Body of pancreas (tissue), 4 donors: Measurements from ENCODE around the gene SIRPG. TPM values are rescaled to one million over a fixed set of nuclear protein-coding genes. Genes with fewer than 3 reads are reported as not detected.

ENCODE experiments used
- ATAC-seq: fragments of 150-250 bp; one replicate; pipeline ENCODE4 v1.9.1; 2016
- DNase-seq, 4 donors: peaks; one replicate each; pipeline ENCODE4 v3.0.0-alpha.2; 2019
- H3K27ac ChIP-seq, 4 donors: fragments of 200-600 bp; sonication (generic); 1 replicate in 3 of 4; 2 replicates in 1 of 4; pipeline versions ENCODE4 v1.5.1 to v1.6.1; 2016 to 2019; ENCODE audit warnings: mild to moderate bottlenecking in 1 of 4, mixed read lengths in 1 of 4, moderate library complexity in 1 of 4
- H3K27me3 ChIP-seq, 2 donors: fragments of 200-600 bp; sonication (generic); one replicate each; pipeline ENCODE4 v1.6.0; 2016; ENCODE audit warnings: mild to moderate bottlenecking in 1 of 2
- H3K36me3 ChIP-seq, 2 donors: fragments of 200-600 bp; sonication (generic); replicated peaks in 1 of 2; 2 replicates each; pipeline ENCODE4 v1.5.1; 2016; ENCODE audit warnings: low read depth in 2 of 2; ENCODE audit not compliant: insufficient read depth in 1 of 2
- H3K4me1 ChIP-seq: fragments of 200-600 bp; sonication (generic); one replicate; pipeline ENCODE4 v1.6.0; 2016
- H3K4me3 ChIP-seq, 2 donors: fragments of 200-600 bp; sonication (generic); 1 replicate in 1 of 2; 2 replicates in 1 of 2; pipeline ENCODE4 v1.5.1; 2016 to 2019
- H3K9me3 ChIP-seq, 3 donors: fragments of 200-600 bp; sonication (generic); 1 replicate in 2 of 3; 2 replicates in 1 of 3; pipeline ENCODE4 v1.5.1; 2016
- POLR2A ChIP-seq, 3 donors: fragments of 450-650 bp; IDR thresholded peaks; one replicate each; pipeline ENCODE4 v1.6.1; 2016; ENCODE audit warnings: antibody characterized with exemption in 3 of 3, mild to moderate bottlenecking in 2 of 3
- WGBS, 2 donors: methylation state at CpG; one replicate each; pipeline ENCODE4 v1.1.5; 2017; 5-methylcytosine and 5-hydroxymethylcytosine counted together
- intact Hi-C: fragments of 100-400 bp; cut with DNase I; formaldehyde crosslinking; loops from one replicate; pipeline ENCODE4 v1.15.1; 2023
- total RNA-seq, 2 donors: library from RNA; depleted of rRNA; stranded (reverse); fragments of >200 nt; gene quantifications; one replicate each; pipeline ENCODE4 v1.1.0, GENCODE V29; 2016
- TF ChIP-seq, protein P1 (sequence below), 7 experiments: fragments of 450-650 bp in 4 of 7; fragments of 200-600 bp in 3 of 7; sonication (generic) in 3 of 7; IDR thresholded peaks; one replicate each; pipeline ENCODE4 v1.5.1; 2016 to 2019; ENCODE audit warnings: antibody characterized with exemption in 7 of 7

Gene SIRPG
- total RNA-seq, 2 donors from 2014 or later = not detected

DNA sequence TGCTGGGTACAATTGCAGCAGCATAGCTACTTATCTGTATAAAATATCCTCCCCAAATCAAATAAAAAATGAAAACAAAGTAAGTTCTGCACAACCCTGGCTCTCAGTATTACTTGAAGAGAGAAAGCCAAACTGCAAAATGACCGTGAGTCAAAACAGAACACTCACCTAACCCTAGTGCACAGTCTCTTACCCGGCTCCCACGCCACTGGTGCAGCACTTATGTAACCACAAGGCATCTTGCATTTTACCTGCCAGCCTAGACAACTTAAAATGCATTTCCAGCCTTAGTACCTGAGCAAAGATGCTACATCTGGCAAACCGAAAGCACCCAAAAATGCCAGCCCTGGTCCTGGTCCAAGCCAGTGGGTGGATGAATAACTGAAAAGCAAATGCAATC, 25.4 kb downstream of the SIRPG start:
- Histone ChIP-seq H3K4me3 (no peak overlapping the region), H3K36me3 (no peaks in the 10 kb centered on the region), H3K9me3 (no peaks in the 10 kb centered on the region), H3K4me1 (no peaks in the 10 kb centered on the region), H3K27ac (no peak overlapping the region), H3K27me3 (no peaks in the 10 kb centered on the region)
- TF ChIP-seq POLR2A (IDR thresholded peaks at IDR 0.05) = no peak
- TF ChIP-seq, protein P1, sequence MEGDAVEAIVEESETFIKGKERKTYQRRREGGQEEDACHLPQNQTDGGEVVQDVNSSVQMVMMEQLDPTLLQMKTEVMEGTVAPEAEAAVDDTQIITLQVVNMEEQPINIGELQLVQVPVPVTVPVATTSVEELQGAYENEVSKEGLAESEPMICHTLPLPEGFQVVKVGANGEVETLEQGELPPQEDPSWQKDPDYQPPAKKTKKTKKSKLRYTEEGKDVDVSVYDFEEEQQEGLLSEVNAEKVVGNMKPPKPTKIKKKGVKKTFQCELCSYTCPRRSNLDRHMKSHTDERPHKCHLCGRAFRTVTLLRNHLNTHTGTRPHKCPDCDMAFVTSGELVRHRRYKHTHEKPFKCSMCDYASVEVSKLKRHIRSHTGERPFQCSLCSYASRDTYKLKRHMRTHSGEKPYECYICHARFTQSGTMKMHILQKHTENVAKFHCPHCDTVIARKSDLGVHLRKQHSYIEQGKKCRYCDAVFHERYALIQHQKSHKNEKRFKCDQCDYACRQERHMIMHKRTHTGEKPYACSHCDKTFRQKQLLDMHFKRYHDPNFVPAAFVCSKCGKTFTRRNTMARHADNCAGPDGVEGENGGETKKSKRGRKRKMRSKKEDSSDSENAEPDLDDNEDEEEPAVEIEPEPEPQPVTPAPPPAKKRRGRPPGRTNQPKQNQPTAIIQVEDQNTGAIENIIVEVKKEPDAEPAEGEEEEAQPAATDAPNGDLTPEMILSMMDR (IDR thresholded peaks at IDR 0.05) = no peak
- DNase-seq = no peak
- intact Hi-C loops = no loop called here
- WGBS, 2 donors = 72 to 79% methylated on average over 4 of the region's 4 CpGs
- no peak for ATAC-seq

DNA sequence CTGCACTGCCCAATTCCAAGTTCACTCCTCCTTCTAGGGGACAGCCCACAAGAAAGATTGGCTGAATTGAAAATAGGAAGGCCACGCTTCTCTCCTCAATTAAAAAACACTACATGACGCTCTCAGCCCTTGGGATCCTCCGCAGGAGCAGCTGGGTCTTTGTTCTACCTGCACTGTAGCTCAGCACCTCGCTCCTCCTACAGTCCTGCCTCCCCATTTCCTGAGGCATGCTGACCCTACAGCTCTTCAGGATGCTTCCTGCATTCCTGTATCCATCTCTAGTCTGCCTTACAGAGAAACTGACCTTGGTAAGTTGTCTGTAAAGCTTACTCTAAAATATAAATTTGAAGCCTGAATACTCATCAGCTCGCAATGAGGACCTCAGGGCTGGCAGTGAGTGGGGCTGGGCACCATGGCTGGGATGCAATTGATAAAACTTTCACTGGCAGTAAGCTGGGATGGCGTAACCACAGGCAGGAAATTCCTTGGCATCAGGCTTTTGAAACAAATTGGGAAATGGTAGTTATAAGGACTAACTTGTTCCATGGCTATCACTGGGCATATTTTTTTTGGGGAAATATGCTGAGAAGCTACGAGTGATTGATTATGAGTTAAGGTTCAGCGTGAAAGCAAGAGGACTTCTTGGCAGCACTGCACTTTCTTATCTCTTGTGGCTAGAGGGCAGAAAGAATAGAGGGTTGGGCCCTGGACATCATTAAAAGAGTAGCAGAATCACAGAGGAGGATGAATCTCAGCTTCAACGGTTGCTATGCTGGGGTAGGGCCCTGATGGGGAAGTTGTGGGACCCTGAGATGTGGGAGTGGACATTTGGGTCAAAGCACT, 26.0 kb downstream of the SIRPG start:
- no peak overlapping the region for H3K4me3 ChIP-seq
- no peak for DNase-seq
- no peaks in the 10 kb centered on the region for H3K36me3 ChIP-seq
- no peaks in the 10 kb centered on the region for H3K9me3 ChIP-seq
- no peaks in the 10 kb centered on the region for H3K4me1 ChIP-seq
- ATAC-seq = no peak
- intact Hi-C loops = no loop called here
- WGBS, 2 donors = 33 to 48% methylated on average over 9 of the region's 9 CpGs
- H3K27me3 ChIP-seq = no peaks in the 10 kb centered on the region
- no peak for TF ChIP-seq POLR2A (IDR thresholded peaks at IDR 0.05)
- TF ChIP-seq, protein P1 (IDR thresholded peaks at IDR 0.05) = no peak
- H3K27ac ChIP-seq = no peak overlapping the region

DNA sequence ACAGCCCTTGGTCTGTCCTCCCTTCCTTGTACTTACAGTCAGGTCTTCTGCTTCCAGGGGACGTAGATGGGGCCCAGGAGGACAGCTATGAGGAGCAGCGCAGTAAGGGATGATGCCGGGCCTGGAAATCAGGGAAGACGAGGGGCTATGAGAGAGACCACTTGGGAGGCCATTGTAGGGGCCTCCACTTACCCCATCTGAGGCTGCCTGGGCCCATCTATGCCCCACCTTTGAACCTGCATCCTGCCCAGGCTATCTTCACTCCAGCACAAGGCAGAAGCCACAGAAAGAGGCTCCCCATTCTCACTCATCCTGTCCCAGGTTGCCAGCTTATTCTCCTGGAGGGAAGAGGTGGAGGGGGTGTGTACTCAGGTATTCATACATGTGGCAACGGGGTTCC, 27.4 kb downstream of the SIRPG start:
- H3K27ac ChIP-seq = no peak overlapping the region
- intact Hi-C loops = no loop called here
- WGBS, 2 donors = 69 to 77% methylated on average over 4 to 5 of the region's 5 CpGs
- H3K4me3 ChIP-seq = no peak overlapping the region
- TF ChIP-seq, protein P1 (IDR thresholded peaks at IDR 0.05) = no peak
- no peak for TF ChIP-seq POLR2A (IDR thresholded peaks at IDR 0.05)
- no peaks in the 10 kb centered on the region for H3K4me1 ChIP-seq
- no peaks in the 10 kb centered on the region for H3K36me3 ChIP-seq
- H3K9me3 ChIP-seq = no peaks in the 10 kb centered on the region
- DNase-seq = no peak
- H3K27me3 ChIP-seq = no peaks in the 10 kb centered on the region
- no peak for ATAC-seq

DNA sequence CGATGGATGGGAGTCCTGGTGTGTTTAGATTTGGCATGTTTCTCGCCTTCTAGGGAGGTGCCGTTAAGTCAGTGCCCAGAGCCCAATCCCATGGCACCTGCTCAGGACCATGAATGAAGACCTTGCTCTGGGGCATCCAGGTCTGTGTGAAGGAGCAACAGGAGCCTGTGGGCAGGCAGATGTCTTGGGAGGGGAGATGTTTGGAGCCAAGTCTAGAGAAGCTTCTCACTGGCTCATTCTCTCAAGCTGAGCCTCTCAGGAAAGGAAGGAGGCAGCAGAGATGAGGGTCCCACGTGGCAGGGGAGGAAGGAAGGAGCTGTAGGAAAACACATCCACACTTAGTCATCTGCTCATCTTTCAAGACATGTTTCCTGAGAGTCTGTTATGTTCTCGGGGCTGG, 28.3 kb downstream of the SIRPG start:
- intact Hi-C loops = no loop called here

More for the DNA sequence above, 28.3 kb downstream of the SIRPG start:
- WGBS, 2 donors = 52 to 66% methylated on average over 5 of the region's 5 CpGs
- no peak overlapping the region for H3K4me3 ChIP-seq
- no peaks in the 10 kb centered on the region for H3K36me3 ChIP-seq
- no peaks in the 10 kb centered on the region for H3K9me3 ChIP-seq
- DNase-seq (no peak), ATAC-seq (no peak)
- no peaks in the 10 kb centered on the region for H3K27me3 ChIP-seq
- no peak overlapping the region for H3K27ac ChIP-seq
- no peaks in the 10 kb centered on the region for H3K4me1 ChIP-seq
- TF ChIP-seq, protein P1 (IDR thresholded peaks at IDR 0.05) = no peak
- TF ChIP-seq POLR2A (IDR thresholded peaks at IDR 0.05) = no peak
